NCI-H128 (cell line): ENCODE measurements around the gene RNF2.
"Not testable (repeated sequence)": the region's sequence is repeated elsewhere in the genome, so short reads cannot be mapped to it uniquely, and the experiment has no call there.

Experiments
- DNase-seq: peaks from one replicate; lab custom pipeline; 2025; ENCODE audit not compliant: unreplicated experiment; lab: John Stamatoyannopoulos, UW

RNF2 gene

DNA sequence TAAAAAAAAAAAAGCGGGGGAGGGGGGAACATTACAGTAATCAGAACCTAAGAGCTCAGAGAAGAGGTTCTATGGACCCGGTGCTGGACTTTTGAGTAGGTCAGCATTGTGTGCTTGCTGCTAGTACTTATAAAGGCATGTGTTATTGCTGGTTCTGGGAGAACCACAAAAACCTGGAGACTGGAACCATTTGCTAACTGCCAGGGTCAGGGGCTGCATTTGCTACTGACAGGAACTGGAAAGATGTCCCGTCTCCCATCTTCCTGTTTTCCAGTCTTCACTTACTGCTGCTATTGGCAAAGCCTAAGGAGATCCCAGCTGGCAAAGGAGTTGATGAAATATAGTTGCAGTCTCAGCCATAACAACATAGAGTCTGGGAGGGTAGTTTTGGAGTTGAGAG is 4.3 kb downstream of the RNF2 start:
- DNase-seq = no peak

DNA sequence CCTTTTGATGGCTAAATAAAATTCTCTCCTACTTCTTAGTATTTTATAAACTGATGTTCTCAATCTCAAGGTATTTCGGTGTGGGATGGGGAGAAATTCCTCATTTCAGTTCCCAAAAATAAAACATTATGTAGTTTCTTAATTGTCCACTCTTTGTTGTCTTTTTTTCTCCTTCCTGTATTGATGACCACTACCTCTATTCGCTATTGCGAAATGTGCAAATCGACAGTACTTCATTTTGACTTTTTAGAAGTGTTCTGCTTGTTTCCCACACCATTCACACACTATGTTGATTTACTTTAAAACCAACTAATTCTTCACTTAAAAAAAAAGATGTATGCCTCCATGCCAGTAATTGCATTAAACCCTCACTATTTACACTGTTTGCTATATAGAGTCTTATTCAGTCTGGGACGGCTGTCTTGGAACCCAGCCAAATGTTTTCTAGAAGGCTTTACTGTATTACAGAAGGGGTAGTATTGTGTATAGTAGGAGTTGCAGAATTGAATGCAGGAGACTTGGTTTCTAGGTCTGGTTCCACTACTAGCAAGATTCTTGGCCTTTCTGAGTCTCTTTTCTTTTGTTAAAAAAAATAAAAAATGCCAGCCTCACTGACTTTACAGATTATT is 5.6 kb downstream of the RNF2 start:
- DNase-seq = no peak

DNA sequence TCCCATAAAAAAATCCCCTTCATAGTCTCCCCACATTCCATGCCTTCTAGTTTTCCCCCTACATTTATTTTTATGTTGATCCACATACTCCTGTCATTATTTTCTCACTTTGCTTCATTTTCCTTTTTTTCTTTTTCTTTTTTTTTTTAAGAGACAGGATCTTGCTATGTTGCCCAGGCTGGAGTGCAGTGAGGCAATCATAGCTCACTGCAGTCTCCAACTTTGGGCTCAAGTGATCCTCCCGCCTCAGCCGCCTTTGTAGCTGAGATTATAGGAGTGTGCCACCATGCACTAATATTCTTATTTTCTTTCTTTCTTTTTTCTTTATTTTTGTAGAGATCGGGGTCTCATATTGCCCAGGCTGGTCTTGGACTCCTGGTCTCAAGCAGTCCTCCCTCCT is 7.8 kb downstream of the RNF2 start:
- no peak for DNase-seq

DNA sequence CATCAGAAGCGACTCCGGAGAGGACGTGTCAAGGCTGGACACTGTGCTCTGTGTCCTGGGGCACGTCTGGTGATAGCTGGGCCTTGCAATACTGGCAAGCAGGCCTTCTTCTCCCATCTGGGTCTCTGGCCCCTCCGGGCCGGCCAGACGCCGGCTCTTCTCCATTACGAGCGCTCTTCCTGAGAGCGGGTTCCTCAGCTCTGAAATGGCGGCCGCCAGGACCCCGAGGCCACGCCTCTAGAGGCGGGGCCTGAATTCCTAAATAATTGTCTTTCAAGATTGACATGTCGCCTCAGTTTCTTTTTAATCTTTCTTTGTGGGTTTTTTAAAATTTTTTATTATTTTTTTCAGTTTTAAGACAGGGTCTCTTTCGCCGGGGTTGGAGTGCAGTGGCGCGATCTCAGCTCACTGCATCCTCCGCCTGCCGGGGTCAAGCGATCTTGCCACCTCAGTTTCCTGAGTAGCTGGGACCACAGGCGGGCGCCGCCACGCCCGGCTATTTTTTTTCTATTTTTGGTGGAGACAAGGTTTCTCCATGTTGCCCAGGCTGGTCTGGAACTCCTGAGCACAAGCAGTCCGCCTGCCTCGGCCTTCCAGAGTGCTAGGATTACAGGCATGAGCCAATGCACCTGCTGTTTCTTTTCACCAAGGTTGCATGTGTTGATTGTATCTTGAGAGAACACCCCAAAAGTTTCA is 9.2 kb downstream of the RNF2 start:
- DNase-seq = no peak

DNA sequence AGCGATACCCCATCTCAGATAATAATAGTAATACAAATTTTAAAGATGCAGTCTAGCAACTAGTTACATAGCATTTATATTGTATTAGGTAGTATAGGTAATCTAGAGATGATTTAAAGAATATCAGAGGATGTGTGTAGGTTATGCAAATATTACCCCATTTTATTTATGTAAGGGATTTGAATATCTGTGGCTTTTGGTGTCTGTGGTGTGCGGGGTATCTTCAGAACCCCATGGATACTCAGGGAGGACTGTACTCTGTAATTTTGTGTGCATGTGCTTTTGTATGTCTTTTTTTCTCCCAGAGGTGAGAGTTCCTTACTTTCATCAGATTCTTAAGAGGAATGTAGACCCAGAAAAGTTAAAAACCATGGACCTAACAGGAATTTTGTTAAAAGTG is 12.8 kb downstream of the RNF2 start:
- DNase-seq = no peak

DNA sequence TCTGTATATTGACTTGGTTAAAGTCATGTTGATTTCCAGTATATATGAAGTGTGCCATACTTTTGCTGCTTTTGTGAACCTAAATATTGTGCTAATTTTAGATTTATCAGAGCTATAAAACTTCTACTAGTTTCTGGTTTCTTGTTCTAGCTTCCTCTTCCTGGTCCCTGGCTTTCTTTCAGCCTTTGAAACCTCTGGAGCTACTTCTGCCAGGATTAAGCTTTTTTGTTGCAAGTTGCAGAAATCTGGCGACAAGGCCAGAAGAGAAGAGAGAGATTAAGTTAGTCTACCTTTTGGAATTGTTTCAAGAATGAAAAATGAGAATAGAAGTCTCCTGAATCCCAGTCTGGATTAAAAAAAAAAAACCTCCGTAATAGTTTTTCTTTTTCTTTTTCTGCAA is 13.5 kb downstream of the RNF2 start:
- no peak for DNase-seq

DNA sequence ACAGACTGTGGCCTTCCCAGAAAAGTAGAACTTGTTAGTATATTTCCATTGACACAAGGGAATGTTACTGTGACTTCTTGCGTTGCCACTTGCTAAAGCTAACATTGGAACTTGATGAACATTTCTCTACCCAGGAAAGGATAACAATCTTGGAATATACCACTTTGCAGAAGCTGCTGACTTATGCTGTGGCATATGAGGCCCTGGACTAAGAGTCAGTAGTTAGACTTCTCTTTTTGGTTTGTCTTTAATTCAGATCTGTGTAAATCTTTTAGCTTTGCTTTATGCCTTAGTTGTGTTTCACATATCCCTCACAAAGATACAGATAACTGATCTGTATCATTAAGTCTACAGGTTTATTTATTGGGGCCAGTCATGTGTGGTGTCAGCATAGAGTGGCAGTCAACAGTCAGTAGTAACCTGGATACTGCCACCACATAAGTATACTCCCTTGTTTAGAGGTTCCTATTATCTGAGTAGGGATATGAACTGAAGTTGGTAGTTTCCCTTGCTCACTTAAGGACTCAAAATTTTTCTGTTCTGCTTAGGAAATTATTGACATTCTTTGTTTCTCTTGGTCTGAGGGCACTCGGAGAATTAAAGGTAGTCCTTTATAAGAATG is 14.7 kb downstream of the RNF2 start:
- DNase-seq = no peak

DNA sequence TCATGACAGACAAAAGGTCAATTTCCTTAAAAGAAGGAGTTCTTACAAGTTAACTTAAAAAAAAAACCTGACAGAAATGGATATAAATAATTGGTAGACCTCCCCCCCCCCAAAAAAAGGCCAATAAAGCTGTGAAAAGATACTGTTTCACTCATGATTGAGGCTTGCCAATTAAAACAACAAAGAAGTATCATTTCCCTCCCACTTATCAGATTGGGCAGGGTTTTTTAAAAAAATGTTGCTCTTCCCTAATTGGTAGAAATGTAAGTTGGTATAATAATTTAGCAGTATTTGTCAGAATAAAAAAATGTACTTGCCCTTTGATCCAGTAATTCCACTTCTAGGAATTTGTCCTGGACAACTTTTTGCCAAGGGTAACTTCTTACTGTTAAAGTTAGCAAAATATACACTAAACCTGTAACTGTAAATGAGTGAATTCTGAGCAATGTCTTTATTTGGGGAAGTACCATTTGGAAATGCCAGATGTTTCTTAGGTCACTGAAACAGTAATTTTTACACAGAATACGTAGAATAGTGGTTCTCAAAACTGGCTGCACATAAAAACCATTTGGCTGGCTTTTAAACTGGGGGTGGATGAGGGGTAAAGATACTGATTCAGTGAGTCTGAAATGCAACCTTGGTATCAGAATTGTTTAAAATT is 17.5 kb downstream of the RNF2 start:
- no peak for DNase-seq

DNA sequence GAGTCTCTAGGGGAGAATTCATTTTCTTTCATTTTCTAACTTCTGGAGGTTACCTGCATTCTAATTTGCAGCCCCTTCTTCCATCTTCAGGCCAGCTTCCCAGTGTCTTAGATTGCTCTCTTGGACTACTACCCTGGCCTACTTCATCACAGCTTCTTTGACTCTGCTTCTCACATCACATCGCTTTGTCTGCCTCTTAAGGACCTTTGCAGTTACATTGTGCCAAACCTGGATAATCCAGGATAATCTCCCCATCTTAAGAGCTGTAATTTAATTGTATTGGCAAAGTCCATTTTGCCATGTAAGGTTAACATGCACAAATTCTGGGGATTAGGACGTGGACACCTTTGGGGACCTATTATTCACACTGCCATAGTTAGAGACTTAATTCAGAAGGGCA is 18.4 kb downstream of the RNF2 start:
- no peak for DNase-seq

DNA sequence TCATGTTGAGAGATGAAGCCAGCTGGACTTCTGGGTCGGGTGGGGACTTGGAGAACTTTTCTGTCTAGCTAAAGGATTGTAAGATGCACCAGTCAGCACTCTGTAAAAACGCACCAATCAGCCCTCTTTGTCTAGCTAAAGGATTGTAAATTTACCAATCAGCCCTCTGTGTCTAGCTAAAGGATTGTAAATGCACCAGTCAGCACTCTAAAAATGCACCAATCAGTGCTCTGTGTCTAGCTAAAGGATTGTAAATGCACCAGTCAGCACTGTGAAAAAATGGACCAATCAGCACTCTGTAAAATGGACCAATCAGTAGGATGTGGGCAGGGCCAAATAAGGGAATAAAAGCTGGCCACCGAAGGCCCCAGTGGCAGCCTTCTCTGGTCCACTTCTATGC is 19.6 kb downstream of the RNF2 start:
- DNase-seq = not testable (repeated sequence)

DNA sequence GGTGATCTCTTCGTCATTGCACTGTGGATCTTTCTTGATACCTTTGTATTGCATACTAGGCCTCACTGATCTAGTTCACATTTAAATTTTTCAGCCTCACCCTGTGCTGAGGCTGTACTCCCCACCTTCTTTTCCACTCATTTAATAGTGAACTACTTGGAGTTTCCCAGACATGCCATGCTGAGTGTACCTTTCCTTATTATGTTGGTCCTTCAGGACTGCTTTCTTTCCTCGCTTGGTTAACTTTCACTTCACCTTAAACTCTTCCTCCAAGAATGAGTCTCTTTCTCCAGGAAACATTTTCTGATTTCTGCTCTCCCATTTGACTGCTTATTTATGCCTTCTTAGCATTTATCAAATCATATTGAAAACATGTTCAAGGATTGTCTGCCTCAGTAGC is 20.8 kb downstream of the RNF2 start:
- DNase-seq = no peak

DNA sequence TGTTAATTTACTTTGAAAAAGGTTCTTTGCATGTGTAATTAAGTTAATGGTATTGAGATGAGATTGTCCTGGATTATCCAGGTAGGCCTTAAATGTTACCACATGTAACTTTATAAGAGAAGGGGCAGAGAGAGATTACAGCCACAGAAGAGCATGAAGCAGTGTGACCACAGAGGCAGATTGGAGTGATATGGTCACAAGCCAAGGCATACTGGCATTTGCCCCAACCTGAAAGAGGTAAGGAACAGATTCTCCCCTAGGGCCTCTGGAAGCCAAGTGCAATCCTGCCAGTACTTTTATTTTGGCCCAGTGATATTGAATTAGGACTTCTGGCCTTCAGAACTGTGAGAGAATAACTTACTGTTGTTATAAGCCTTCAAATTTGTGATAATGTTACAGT is 23.0 kb downstream of the RNF2 start:
- DNase-seq = no peak

DNA sequence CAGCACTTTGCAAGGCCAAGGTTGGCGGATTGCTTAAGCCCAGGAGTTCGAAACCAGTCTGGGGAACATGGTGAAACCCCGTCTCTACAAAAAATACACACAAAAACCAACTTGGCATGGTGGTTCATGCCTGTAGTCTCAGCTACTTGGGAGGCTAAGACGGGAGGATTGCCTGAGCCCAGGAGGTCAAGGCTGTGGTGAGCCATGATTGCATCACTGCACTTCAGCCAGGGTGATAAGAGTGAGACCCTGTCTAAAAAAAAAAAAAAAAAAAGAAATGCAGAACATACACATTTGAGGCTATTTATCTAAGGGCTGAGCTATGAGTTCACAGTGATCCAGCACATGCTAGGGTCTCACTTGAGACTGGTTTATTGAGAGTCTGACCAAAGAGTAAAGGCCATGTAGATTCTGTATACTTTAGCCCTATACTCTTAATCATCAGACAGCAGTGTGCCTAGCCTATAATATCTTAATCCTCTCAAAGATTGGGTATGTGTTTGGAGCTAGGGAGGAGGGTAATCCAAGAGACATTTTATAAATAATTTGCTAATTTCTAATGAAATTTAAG is 23.9 kb downstream of the RNF2 start:
- no peak for DNase-seq

DNA sequence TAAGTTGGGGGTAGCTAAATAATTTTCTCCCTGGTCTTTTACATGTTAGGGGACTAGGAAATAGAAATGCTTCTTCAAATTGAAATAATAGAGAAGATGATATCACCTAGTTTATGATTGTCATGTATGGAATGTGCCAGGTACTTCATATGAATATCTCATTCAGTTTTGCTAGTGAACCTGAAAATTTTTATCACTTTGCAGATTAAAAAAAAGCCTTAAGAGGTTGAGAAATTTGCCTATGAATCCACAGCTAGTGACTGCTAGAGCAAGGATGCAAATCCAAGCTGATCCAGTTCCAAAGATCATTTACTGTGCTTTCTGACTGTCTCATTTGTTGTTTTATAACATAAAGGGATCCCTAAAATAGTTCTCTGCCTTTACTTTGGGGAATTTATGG is 24.7 kb downstream of the RNF2 start:
- DNase-seq = no peak

DNA sequence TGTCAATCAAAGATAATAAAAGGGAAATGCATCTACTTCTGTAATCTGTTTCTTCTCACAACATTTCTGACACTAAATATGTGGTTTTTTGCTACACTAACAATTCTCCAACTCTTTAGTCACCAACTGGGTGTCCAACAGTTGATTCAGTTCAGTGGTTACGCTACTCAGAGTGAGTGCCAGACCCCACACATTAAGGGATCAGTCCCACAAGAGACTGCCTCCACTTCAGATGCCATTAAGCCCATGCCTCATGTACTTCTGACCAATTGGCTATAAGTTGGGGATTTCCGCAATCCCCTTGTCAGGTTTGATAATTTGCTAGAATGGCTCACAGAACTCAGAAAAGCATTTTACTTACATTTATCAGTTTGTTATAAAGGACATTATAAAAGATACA is 28.4 kb downstream of the RNF2 start:
- no peak for DNase-seq

DNA sequence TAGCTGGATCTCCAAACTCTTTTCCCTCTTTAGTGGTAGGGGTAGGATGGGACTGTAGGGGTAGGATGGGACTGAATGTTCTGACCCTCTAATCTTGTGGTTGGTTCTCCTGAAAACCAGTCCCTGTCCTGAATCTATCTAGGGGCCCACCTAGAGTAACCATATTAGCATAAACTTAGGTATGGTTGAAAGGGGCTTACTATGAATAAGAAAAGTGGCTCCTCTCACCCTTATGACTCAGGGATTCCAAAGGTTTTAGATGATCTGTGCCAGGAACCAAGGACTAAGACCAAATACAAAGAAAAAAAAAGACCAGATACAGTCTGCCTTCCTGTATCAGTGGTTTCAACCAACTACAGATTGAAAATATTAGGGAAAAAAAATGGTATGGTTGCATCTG is 28.9 kb downstream of the RNF2 start:
- no peak for DNase-seq

DNA sequence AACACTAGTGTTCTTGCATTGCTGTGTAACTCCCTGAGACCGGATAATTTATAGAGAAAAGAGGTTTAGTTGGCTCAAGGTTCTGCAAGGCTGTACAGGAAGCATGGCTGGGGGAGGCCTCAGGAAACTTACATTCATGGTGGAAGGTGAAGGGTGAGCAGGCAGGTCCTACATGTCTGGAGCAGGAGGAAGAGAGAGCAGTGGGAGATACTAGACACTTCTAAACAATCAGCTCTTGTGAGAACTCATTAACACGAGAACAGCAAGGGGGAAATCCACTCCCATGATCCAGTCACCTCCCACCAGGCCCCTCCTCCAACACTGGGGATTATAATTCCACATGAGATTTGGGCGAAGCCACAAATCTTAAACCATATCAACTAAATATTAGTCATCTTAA is 30.1 kb downstream of the RNF2 start:
- no peak for DNase-seq

DNA sequence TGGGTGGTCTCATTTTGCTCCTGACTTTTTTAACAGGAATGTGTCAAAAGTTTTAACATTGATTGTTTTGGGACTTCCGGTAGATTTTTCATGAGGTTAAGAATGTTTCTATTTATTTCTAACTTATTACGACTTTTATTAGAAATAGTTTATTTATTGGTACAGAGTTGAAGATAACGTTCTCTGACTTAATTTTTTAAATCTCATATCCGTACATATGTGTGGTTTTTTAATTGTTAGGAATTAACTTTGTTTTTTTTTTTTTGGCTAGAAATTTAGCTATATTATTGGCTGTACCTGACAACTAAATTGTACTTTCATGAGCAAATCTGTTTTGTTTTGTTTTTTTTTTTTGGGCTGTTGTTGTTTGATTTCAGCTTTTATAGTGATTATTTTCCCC is 32.0 kb downstream of the RNF2 start:
- no peak for DNase-seq

DNA sequence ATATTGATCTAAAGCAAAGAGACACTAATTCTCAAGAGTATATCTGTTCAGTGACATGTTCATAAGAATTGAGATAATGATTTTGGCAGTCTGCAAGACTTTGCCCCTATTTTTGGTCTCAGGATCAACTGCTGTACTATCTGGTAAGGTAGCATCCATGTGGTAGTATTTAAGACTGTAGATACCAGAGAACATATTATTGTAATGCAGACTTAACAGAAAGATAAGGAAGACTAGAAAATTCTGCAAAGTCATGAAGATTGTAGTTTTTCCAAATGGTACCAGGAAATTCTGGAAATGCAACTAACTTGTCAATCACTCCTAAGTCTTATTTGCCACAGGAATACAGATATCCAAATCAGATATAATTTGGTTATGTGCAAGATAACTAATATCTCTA is 35.1 kb downstream of the RNF2 start:
- DNase-seq = no peak

DNA sequence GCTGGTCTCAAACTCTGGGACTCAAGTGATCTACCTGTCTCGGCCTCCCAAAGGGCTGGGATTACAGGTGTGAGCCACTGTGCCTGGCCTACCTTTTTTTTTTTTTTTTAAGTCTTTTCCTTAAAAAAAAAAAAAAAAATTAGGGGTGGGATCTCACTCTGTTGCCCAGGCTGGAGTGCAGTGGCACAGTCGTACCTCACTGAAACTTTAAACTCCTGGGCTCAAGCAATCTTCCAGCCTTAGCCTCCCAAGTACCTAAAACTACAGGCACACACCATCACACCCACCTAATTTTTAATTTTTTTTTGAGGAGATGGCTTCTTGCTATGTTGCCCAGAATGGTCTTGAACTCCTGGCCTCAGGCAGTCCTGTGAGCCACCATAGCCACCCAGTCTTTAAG is 38.5 kb downstream of the RNF2 start:
- no peak for DNase-seq

DNA sequence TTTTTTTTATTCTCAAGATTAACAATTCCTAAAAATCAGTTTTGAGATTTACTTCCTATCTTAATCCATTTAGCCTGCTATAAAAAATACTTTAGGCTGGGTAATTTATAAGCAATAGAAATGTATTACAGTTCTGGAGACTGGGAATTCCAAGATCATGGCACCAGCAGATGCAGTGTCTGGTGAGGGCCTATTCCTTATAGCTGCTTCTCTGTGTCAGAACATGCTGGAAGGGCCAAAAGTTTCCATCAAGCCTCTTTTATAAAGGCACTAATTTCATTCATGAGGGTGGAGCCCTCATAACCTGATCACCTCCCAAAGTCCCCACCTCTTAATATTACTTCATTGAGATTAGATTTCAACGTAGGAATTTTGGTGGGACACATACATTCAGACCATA is 41.7 kb downstream of the RNF2 start:
- DNase-seq = no peak

DNA sequence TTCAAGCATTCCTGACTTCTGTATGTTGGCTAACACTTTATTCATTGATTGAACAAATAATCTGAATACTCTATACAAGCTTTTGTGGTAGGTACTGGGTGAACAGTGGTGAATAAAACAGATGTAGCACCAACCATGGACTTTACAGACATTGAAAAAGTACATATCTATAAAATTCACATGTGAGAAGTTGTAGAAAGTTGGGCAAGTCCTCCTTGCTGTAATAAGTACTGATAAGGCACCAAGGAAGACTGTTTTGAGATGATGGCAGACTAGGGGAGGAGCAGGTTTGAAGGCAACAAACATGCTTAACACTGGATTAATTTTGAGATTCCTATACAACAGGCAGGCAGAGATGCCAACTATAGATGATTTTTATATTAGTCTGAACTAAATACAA is 42.4 kb downstream of the RNF2 start:
- no peak for DNase-seq
